Measurements from ENCODE around the gene GIGYF2.

DNA sequence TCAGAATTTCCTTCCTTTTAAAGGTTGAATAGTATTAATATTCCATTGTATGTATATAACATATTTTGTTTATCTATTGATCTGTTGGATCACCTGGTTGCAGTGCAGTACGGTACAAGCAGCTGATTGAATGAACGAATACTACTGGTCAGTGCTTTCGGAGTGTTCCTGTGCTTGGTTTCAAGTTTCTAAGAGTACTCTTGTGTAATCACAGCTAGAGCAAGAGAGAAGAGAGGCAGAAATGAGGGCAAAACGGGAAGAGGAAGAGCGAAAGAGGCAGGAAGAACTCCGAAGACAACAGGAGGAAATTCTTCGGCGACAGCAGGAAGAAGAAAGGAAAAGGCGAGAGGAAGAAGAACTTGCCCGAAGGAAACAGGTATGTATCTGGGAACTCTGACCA lies 119.5 kb downstream of the GIGYF2 start:
- TF ChIP-seq RAD21 (conservative IDR thresholded peaks at IDR 0.05) (no peak), POLR2AphosphoS5 (IDR thresholded peaks at IDR 0.05) (no peak), EZH2 (IDR thresholded peaks at IDR 0.05; ENCODE audit: borderline replicate concordance, insufficient read depth, low read length, poor library complexity, severe bottlenecking) (no peak), SMC3 (conservative IDR thresholded peaks at IDR 0.05; ENCODE audit: poor library complexity) (no peak), REST (IDR thresholded peaks at IDR 0.05; ENCODE audit: borderline replicate concordance) (no peak)
- TF ChIP-seq, protein P1, sequence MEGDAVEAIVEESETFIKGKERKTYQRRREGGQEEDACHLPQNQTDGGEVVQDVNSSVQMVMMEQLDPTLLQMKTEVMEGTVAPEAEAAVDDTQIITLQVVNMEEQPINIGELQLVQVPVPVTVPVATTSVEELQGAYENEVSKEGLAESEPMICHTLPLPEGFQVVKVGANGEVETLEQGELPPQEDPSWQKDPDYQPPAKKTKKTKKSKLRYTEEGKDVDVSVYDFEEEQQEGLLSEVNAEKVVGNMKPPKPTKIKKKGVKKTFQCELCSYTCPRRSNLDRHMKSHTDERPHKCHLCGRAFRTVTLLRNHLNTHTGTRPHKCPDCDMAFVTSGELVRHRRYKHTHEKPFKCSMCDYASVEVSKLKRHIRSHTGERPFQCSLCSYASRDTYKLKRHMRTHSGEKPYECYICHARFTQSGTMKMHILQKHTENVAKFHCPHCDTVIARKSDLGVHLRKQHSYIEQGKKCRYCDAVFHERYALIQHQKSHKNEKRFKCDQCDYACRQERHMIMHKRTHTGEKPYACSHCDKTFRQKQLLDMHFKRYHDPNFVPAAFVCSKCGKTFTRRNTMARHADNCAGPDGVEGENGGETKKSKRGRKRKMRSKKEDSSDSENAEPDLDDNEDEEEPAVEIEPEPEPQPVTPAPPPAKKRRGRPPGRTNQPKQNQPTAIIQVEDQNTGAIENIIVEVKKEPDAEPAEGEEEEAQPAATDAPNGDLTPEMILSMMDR (IDR thresholded peaks at IDR 0.05; ENCODE audit: poor library complexity, severe bottlenecking) = no peak

All from neural cell (in vitro differentiated cells).